ENCODE measurements around the gene IFT172.

IFT172 gene

GRCh38 chr2:27422958-27423357 is 66.6 kb downstream of the IFT172 start:
- no peak for DNase-seq

DNA sequence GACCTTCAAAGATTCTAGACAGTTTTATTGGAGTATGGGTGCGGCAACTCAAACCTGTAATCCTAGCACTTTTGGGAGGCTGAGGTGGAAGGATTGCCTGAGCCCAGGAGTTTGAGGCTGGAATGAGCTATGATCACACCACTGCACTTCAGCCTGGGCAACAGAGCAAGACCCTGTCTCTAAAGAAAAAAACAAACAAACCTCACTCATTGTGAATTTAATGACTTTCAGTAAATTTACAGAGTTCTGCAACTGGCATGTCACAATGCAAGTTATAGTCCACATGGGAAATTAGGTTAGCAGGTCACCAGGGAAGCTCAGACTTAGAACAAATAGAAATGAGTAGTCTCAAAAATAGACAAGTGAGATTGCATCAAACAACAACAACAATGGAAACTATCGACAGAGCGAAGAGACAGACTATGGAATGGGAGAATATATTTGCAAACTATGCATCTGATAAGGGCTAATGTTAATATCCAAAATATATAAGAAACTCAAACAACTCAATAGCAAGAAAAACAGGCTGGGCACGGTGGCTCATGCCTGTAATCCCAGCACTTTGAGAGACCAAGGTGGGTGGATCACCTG is 67.8 kb downstream of the IFT172 start:
- no peak for DNase-seq

DNA sequence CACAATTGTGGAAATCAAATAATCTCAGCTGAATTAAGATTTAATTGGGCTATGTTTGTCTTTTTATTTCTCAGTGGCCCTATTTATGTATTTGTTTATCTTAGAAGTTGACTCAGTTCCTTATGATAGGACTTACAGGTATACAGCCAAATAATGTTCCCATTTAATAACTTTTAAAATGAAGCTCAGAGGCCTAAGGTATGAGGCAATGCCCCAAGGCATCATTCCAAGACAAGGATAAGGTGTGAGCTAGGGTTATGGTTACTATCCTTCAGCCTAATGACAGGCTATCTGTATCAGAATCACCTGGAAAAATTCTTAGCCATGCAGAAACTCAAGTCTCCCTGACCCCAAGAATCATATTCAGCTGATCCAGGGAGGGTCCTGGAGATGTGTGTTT is 68.5 kb downstream of the IFT172 start:
- no peak for DNase-seq

DNA sequence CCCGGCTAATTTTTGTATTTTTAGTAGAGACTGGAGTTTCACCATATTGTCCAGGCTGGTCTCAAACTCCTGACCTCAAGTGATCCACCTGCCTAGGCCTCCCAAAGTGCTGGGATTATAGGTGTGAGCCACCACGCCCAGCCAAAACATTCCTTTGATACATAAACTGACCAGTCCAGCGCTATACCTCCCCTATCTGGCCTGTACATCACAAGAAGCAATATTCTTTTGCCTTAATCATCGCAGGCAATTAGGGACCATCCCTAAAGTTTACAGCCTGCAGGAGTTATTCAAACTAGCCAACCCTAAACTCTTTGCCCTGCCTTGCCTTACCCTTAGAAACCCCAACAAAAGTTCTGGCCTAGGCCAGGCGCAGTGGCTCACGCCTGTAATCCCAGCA is 73.4 kb downstream of the IFT172 start:
- DNase-seq = no peak

GRCh38 chr2:27412419-27413152 is 77.0 kb downstream of the IFT172 start:
- no peak for DNase-seq

DNA sequence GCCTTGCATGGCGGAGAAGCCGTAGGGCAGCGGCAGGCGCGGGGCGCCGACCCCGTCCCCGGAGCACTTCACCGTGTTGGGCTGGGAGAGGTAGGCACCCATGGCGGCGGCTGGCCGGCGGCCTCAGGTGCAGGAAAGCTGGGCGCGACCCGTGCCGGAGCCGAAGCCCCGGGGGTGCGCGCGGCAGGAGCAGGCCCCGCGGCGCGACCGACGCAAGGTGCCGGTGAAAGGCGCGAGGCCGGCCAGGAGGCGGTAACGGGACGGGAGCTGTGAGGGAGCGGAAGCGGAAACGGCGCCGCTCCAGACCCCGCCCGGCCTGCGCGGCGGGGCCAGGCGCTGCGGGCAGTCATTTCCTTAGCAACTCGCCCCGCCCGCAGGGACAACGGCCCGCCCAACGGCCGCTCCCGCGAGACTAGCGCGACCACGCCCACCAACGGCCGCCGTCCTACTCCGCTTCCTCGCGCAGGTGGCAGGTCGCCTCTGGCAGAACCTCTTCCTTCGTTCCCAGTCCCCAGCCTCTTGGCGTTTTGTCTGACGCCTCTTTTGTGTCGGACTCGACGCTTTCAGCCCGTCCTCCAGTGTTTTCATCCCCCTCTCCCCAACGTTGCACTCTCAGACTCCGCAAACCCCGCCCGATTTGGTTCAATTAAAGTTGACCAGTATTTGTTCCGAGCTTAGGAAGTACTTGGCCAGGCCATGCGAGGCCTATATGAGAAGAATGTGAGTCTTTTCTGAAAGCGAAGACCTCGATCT is 80.0 kb downstream of the IFT172 start, which contains the start of gene PPM1G:
PPM1G (minus strand) TSS at position 271 of the 753 bp plus-strand sequence; CDS start at position 102, 169 bp downstream.
- DNase-seq = peak; percentile 93

DNA sequence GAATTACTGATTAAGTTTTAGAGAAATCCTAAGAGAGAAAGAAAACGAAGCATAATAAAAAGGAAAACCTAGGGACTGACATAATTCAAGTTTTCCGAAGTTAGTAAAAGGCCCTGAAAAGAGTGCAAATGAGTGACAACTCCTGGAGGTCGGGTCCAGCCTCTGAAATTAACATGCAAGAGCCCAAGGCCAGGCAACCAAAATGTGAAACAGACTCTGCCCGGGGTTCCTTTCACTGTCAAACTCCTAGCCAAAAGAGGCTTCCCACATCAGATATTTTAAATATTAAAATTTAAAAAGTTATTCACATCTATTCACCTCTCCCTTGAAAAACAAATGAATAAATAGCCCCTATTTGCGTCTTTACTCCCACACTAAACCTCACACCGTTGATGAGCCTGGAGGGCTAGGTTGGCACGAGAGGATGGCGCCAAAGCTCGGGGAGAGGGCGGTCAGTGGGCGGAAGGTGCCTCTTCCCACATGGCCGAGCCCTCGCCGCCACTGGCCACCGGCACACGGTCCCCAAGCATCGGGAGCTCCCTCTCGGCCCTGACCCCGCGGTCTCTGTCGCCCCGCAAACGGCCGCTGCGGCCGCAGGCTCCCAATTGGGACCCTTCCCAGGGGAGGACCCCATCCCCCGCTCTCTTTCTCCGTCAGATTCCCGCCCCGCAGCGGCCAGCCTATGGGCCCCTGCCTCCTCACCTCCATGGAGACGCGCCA is 80.8 kb downstream of the IFT172 start:
- DNase-seq = no peak

GRCh38 chr2:27407798-27408491 is 81.6 kb downstream of the IFT172 start:
- DNase-seq = no peak

DNA sequence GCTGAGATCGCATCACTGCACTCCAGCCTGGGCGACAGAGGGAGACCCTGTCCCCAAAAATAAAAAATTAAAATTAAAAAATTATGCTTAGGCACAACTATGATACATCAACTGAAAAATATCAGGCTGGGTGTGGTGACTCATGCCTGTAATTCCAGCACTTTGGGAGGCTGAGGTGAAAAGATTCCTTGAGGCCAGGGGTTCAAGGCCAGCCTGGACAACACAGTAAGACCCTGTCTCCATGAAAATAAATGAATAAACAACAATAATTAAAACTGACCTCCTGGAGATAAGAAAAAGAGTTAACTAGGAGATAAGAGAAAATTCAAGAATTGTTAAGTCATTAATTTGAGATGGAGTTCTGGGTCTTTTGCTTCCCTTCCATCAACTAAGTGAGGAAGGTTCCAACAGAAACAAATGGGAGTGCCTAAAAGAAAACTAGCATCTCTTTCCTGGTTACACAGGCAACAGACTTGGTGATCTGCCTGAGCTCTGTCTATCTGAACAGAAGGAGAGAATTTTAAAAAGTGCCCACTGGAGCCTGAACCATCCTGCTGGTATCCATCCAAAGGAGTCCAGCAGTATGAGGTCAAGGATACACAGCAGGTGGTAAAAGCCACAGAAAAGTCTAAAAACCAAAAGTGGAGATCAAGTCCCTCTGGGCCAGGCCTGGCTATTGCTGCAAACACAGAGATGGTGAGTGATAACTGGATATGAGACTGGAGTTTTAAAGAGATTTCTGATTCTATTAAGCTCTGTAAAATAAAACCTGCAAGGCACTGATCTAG is 89.0 kb downstream of the IFT172 start:
- no peak for DNase-seq

DNA sequence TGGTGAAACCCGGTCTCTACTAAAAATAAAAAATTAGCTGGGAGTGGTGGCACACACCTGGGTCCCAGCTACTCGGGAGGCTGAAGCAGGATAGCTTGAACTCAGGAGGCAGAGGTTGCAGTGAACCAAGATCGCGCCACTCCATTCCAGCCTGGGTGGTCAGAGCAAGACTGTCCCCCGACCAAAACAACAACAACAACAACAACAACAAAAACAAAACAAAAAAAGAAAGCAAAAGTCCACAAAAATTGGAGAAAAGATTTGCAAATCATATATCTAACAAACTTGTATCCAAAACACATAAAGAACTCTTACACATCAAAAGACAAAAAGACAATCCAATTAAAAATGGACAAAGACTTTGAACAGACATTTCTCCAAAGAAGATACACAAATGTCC is 90.6 kb downstream of the IFT172 start:
- no peak for DNase-seq

Data from CD4-positive, alpha-beta T cell treated with Interleukin-4 for 4 hours (primary cell).